Body of pancreas (tissue), 4 donors: ENCODE measurements around the gene GRK6.

ENCODE experiments used
- CTCF ChIP-seq, 7 experiments: fragments of 450-650 bp in 4 of 7; fragments of 200-600 bp in 3 of 7; sonication (generic) in 3 of 7; IDR thresholded peaks; one replicate each; pipeline ENCODE4 v1.5.1; 2016 to 2019; ENCODE audit warnings: antibody characterized with exemption in 7 of 7
- POLR2A ChIP-seq, 3 donors: fragments of 450-650 bp; IDR thresholded peaks; one replicate each; pipeline ENCODE4 v1.6.1; 2016; ENCODE audit warnings: antibody characterized with exemption in 3 of 3, mild to moderate bottlenecking in 2 of 3

GRCh38 chr5:177445917-177446199, 19.4 kb downstream of the GRK6 start:
- TF ChIP-seq CTCF (IDR thresholded peaks at IDR 0.05) (no peak), POLR2A (IDR thresholded peaks at IDR 0.05) (no peak)
